Activated CD8-positive, alpha-beta memory T cell treated with anti-CD3 and anti-CD28 coated beads, Interleukin-2, amount 50 U/mL, for 1 hour (primary cell): ENCODE results near the gene CETP.

ENCODE experiments used
- DNase-seq: peaks from one replicate; pipeline ENCODE4 v3.0.0-alpha.2; 2020; ENCODE audit errors: extremely low read depth

CETP gene, protein sequence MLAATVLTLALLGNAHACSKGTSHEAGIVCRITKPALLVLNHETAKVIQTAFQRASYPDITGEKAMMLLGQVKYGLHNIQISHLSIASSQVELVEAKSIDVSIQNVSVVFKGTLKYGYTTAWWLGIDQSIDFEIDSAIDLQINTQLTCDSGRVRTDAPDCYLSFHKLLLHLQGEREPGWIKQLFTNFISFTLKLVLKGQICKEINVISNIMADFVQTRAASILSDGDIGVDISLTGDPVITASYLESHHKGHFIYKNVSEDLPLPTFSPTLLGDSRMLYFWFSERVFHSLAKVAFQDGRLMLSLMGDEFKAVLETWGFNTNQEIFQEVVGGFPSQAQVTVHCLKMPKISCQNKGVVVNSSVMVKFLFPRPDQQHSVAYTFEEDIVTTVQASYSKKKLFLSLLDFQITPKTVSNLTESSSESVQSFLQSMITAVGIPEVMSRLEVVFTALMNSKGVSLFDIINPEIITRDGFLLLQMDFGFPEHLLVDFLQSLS

DNA sequence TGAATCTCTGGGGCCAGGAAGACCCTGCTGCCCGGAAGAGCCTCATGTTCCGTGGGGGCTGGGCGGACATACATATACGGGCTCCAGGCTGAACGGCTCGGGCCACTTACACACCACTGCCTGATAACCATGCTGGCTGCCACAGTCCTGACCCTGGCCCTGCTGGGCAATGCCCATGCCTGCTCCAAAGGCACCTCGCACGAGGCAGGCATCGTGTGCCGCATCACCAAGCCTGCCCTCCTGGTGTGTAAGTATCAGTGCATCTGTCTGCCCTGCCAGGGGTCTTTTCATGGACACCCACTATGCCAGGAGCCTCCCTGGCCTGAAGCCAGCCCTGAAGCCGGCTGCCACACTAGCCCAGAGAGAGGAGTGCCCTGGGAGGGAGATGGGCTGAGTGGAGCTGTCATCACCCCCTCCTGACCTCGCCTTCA is at the start of gene CETP:
CETP (plus strand) TSS at position 100 of the 431 bp plus-strand sequence; CDS start at position 130, 30 bp downstream.
- DNase-seq = no peak

DNA sequence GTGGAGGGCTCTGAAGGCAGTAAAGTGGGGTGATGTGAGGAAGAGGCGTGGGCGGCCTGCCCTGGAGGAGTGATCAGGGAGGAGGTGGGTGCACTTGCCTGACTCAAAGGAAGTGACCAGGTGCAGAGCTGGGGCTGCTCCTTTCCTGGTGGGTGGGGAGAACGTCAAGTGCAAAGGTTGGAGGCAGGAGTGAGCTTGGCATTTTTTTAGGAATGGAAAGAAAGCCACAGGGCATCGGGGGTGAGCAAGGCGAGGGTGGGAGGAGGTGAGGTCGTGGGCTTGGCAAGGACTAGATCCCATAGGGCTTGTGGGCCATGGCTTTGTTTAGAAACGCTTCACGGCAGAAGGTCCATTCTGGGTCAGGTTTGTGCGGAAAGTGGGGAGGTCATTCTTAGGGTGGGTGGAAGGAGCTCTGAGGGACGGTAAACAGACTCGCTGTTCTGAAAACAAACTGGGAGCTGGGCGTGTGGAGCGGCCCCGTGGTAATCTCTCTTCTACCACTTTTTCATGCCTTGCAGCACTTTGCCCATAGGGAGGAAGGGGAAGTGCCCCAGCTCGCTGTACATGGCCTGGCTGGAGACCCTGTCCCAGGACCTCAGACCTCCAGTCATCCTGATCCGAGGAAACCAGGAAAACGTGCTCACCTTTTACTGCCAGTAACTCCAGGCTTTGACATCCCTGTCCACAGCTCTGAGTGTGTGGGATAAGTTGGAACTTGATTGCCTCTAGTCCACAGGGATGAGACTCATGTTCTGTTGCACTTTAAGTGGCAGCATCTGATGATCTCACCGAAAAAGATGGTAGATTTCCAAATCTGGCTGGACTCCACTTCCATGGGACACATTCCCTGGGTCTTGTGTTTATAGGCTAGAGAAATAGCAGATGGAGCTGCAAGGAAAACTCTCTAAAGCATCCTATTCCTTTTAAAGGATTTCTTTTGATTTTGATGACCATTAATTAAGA is 48.7 kb upstream of the CETP start:
- DNase-seq = no peak

DNA sequence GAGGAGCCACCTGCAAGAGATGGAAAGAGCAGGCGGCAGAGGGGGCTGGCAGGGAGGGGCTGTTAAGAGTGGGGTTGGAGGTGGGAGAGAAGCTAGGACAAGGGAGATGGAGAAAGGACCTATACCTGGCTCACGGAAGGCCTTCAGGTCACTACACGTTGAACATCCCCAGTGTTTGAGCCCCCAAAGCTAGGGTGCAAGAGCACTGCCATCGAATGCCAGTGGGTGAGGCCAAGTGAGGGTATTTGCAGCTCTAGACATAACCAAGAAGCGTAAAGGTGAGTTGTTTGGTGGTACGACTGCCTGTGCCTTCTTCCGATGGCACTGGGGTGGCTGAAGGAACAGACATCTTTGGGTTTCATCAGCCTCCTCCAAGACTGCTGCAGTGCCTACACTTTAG is 46.9 kb upstream of the CETP start:
- no peak for DNase-seq

DNA sequence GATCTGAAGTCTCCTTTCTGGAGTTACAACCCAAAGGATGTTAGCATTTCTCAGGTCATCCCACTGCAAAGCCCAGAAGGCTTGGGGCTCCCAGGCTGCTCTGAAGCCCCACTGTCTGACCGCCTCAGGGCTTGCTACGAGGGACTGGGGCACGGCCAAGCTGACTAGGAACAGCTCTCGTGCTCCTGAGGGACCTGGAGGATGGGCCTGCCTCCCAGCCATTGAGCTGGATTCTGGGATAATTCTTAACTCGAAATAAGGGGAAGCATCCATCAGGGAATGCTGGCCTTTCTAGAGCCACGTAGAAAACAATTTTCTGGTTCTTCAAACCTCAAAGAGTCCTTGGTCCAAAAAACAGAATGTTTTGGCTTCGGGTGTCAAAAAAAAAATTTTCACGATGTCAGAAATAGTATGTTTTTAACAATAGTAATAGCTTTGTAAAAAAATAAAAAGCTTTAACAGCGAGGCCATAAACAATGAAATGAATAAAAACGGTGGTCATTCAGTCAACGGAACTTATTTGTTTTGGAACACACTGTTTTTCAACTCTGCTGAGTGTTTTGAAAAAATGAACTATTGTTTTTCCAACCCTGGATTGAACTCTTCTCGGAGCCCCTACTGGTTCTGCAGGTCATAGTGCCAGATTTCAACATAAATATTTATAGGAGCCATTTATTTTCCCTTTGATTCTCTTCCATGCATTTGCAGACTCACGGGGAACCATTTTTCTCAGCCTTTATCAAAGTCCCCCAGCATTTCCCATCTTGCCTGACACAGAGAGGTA is 46.2 kb upstream of the CETP start:
- DNase-seq = no peak

DNA sequence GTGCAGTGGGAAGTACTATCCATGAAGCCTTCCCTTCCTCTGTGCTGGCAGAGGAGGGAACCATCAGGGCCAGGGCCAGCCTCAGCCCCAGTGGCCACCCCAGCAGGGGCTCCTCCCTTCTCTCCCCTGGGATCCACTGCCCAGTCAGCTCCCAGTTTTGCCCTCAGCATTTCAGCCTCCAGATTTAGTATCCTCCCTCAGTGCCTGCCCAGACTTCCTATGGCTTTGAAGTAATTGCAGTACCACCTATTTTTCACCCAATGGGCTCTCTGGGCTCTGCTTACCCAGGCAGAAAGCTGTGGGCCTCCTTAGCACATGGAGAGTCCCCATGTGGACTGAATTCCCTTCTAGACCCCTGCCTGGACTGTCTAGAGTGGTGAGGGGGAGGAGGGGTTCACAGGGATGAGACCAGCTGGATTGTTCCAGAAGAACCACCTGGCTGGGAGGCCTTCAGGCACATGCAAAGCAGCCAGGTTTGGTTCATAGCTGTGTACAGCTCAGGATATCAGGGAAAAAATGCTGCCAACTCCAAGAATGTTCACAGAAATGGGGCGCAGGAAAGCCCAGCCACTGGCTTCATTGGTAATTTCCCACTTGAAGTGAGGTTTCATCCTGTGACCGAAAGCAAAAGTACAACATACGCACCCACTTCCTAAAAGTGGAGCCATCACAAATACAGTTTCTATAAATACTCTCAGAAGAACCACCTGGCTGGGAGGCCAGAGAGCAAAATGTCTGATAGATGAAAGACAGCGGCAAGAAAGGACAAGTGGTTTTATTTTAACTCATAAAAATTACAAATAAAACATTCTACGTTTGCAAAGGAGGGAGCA is 45.0 kb upstream of the CETP start:
- DNase-seq = no peak

DNA sequence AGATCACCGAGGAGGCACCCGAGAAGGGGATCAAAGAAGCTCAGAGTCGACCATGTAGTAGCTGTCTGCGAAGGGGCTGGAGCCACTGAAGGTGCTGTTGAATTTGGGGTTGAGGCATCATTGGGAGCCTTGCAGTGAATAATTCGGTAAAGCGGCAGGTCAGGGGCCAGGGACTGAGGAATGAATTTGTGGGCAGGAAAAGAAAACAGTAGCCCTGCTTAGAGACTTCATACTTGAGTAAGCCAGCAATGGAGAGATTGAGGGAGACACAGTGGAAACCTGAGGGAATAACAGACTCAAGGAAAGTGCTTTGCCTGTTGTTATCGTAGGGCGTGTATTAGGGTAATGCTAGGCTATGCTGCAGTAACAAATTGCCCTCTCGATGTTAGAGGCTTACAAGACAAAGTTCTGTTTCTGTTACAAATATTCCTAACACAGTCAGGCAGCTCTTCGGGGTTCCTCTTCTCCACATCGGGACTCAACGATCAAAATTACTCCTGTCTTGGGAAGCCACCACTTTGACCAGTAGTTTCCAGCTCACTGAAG is 43.2 kb upstream of the CETP start:
- no peak for DNase-seq

DNA sequence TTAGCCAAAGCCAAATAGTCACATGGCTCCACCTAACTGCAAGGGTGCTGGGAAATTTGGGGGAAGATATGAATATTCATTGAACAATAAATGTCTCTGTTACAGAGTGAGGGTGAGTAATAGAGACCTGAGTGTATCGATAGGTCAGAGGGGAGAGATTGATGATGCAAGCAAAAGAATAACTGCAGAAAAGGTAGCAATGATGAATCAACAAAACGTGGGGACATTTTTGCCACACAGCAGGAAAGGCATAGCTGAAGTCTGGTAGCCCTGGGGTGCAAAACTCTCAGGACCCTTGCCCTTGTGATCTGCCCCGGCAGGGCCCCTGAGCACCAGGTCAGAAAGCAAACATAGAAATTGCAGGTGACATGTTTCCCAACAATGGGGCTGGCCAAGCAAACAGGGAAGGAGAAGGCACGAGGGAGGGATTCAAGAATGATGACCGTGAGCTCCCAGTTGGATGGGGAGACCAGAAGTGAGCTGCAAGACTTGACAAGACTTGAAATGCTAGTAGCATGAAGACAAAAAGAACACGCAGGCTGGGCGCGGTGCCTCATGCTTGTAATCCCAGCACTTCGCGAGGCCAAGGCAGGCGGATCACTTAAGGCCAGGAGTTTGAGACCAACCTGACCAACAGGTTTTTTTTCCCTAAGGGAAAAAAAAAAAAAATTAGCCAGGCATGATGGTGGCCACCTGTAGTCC is 42.5 kb upstream of the CETP start:
- no peak for DNase-seq

DNA sequence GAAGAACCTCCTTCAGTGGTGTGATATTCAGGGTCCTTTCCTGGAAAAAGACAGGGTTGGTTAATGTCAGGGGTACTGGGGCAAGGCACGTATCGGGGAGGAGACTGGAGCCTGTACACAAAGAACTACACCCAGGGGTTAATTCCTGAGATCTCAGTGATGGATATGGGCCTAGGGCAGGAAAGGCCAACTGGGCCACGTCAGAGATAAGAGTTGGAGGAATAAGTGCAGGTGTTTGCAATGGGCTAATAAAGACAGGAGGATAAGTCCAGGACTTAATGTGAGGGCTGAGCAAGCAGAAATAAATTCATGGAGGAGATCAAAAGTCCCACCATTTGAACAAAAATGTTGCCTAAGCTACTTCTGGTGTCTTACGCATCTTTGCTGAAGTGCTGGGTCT is 40.2 kb upstream of the CETP start:
- DNase-seq = no peak

DNA sequence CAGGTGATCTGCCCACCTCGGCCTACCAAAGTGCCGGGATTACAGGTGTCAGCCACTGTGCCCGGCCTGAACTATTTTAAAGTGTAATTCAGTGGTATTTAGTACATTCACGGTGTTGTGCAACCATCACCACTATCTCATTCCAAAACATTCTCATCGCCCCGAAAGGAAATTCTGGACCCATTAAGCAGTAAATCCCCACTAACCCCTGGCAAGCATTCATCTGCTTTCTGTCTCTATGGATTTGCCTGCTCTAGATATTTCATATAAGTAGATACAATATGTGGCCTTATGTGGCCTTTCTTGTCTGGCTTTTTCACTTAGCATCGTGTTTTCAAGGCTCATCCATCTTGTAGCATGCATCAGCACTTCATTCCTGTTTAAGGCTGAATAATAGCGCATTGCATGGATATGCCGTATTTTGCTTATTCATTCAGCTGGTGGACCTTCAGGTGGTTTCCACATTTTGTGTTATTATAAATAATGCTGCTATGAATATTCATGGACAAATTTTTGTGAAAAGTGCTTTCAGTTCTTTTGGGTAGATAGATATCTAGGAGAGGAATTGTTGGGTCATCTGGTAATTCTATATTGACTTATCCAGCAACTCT is 38.2 kb upstream of the CETP start:
- DNase-seq = no peak

DNA sequence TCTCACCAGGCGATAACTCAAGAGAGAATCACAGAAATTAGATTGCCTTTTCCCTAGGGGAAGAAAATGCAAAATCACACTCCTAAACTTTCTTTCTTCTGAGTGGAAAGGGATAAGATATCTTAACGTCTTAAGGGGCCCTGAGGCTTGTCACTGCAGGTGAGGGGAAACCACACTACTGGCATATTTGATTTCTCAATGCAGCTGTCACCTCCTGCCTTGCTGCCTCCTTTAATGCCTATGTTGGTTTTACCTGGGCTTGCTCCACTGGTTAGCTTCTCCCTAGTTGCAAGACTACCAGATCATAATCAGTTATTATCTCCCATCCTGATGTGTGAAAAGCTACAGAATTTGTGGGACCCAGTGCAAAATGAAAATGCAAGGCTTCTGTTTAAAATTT is 34.3 kb upstream of the CETP start:
- no peak for DNase-seq

DNA sequence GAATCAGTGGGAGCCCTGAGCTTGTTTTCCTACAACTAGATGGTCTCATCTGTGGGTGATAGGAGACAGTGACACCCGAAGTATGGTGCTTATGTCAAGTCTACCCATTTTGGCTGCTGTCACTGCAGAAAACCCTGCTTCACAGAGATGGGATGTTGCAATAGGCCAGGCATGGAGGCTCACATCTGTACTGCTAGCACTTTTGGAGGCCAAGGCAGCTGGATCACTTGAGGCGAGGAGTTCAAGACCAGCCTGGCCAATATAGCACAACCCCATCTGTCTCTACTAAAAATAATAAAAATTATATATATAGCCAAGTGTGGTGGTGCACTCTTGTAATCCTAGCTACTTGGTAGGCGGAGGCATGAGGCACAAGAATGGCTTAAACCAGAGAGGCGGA is 32.1 kb upstream of the CETP start:
- no peak for DNase-seq

DNA sequence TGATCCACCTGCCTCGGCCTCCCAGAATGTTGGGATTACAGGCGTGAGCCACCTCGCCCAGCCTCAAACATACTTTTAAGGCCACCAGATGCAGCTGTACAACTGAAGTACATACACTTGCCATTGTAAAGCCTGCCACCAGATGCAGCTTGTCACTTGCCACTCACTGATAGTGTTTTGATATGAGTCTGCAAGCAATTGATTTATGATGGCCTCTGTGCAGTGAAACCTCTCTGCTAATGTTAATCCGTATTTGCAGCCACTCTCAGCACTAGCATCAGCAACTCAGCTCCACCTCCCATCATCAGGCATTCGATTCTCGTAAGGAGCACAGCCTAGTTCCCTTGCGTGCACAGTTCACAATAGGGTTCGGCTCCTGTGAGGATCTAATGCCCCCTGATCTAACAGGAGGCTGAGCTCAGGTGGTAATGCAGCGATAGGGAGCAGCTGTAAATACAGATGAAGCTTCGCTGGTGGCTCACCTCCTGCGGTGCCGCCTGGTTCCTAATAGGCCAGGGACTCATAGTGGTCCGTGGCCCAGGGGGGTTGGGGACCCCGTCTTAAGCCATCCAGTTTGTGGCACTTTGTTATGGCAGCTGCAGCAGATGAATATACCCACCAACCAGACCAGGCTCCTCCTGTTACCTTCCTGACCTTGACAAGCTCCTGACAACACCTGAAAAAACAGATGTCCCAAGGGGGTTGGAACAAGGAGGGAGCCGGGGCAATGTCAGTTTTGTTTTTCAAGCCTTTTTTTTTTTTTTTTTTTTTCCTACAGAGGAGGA is 31.1 kb upstream of the CETP start:
- DNase-seq = no peak

DNA sequence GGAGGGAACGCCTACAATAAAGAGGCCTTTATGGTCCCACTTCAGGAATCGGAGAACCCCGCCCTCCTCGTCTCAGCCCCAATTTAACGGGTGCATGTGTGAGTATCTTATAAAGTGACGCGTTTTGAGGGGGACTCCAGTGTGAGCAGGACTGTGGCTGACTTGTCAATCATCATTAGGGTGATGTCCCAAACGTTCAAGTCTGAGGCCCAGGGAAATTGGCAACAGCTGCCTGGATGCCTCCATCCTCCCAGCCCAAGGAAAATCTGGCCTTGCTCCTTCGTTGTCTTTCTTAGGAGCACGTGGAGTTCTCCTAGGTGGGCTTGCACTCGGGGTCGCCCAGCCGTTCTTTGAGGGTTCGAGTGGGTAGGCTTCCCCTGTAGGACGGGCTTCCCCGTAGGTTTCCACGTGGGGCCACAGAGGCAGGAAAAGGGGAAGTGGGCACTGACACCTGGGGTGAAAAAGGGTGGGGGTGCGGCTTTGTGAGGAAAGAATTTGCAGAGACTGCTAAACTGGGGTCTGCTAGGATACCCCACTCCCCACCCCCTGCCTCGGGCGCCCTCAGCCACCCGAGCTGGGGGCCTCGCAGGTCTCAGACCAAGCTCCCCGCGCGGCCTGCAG is 30.4 kb upstream of the CETP start:
- no peak for DNase-seq

DNA sequence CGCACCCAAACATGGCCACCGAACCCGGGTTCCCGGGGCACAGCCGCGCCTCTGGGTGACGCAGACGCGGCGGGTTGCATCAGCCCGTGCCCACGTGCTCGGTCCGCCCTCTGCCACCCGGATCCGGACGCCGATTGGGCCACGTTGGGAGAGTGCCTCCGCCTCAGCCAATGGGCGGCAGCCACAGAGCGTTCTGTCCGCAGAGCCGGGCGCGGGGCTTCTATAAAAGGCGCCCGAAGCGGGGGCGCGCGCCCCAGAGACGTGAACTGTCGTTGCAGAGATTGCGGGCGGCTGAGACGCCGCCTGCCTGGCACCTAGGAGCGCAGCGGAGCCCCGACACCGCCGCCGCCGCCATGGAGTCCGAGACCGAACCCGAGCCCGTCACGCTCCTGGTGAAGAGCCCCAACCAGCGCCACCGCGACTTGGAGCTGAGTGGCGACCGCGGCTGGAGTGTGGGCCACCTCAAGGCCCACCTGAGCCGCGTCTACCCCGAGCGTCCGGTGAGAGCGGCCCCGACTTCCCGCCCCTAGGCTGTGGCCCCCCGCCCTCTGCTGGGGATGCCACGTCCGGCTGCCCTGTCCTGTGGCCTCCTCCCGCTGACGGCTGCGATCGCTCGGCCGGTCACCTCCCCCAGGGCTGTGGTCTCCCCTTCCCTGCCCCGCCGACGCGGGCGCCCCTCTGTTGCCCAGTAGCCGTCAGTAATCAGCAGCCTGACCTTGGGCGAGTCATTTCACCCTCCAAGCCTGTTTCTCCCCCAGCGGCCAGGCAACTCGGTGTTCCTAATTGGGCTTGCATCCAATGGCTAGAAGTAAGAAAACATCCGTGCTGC is 29.6 kb upstream of the CETP start, which contains the start of gene HERPUD1:
HERPUD1 (plus strand) TSS at position 251 of the 829 bp plus-strand sequence; CDS start at position 354, 103 bp downstream.
- peak; percentile 96 for DNase-seq

DNA sequence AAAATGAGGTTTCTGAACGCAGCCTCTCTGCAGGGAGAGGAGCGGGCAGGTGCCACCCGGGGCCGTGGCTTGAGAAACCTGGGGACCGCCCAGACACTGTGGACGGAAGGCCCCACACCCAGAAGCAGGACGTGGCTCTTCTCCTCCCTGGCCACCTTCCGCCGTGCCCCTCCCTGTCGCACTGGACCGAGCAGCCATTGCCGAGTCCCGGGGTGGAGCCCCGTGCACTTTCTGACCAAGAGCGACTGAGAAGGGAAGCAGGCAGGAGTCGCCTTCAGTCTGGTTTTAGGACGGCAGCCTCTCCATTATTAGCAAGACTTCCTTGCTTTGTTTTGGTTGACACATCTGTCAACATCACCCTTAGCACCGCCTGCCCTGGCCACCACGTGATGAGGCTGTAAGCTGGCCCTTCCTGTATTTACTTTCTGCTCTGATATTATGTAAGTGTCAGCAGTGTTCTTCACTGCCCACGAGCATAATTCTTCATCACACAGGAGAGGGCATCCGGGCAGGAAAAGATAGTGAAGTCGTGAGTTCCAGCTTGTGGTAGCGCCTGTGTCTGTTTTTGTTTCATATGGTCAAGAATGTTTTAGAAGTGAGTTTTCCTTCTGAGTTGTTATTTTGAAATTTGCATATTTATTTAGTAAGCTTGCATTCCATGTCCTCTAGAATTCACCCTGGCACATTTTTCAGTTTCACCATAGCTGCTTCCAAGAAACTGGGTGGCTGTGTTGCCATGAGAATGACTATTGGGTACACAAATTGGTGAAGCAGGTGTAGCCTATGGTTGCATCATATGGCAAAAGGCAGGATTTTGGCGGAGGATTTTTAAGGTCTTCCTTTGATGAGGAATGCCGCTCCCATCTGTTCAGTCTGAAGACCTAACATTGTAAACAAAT is 28.8 kb upstream of the CETP start:
- no peak for DNase-seq
